GM12891 (cell line): Measurements from ENCODE around the gene NAXD.

Experiments used
- POLR2A ChIP-seq: IDR thresholded peaks from 2 replicates; pipeline ENCODE4 v1.6.1; 2011; ENCODE audit warnings: low read depth, low read length, control low read depth
- POLR2AphosphoS5 ChIP-seq: IDR thresholded peaks from 2 replicates; pipeline ENCODE4 v1.6.1; 2011; ENCODE audit warnings: low read depth, low read length, control low read depth
- POU2F2 ChIP-seq: IDR thresholded peaks from 2 replicates; pipeline ENCODE4 v1.6.1; 2011; ENCODE audit warnings: low read depth, mild to moderate bottlenecking, control low read depth, low read length, moderate library complexity
- TAF1 ChIP-seq: IDR thresholded peaks from 2 replicates; pipeline ENCODE4 v1.6.1; 2011; ENCODE audit warnings: low read depth, low read length, control low read depth

DNA sequence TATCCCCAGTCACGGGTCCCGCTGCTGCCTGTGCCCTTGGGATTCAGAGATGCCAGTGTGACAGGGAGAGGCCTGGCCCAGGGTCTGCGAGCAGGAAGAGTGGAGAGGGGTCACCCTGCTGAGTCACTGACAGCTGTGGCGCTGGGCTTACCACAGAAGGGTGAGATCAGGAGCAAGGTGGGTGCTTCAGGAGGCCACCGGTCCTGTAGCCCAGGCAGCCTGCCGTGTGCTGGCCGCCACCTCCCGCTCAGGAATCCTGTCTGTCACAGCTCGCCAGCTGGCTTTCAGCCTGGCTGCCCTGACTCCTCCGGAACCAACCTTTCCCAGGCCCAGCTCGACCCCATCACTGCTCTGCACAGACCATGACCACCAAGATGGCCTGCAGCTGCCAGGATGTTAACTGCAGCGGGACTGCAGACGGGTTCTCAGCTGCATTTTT lies 25.3 kb downstream of the NAXD start:
- peak; percentile 63 for TF ChIP-seq POLR2AphosphoS5
- TF ChIP-seq POLR2A: peak; percentile 53; the same call in 1 of the 2 replicates
- no peak for TF ChIP-seq POU2F2
- TF ChIP-seq TAF1: no peak
